Caco-2 (cell line): ENCODE results near the gene FUZ. TPM values are rescaled to one million over a fixed set of nuclear protein-coding genes. Genes with fewer than 3 reads are reported as not detected.

Experiments
- BruUV-seq: library from RNA; stranded (reverse); fragments of 400-500 nt; replicated peaks from 2 replicates; lab custom pipeline; 2021; lab: Mats Ljungman, UMichigan
- CTCF ChIA-PET: fragments of 300-600 bp; sonication (Branson Sonifier 250); formaldehyde crosslinking; loops from one replicate; lab custom pipeline; 2022; ENCODE audit warnings: antibody characterized with exemption; lab: Charles Lee
- POLR2A ChIA-PET: fragments of 300-600 bp; sonication (Branson Sonifier 250); formaldehyde crosslinking; loops from one replicate; lab custom pipeline; 2022; ENCODE audit warnings: antibody characterized with exemption; lab: Charles Lee
- DNase-seq, 2 experiments: peaks; one replicate each; pipeline versions ENCODE4 v3.0.0 to v3.0.0-alpha.2; 2020 to 2022
- H3K27me3 ChIP-seq: replicated peaks from 2 replicates; pipeline ENCODE4 v1.6.0; 2011; ENCODE audit warnings: low read length; ENCODE audit not compliant: control insufficient read depth, insufficient read depth
- H3K36me3 ChIP-seq: 2 replicates; pipeline ENCODE4 v1.5.1; 2011; ENCODE audit warnings: low read length; ENCODE audit not compliant: control insufficient read depth, insufficient read depth
- H3K4me1 ChIP-seq: fragments of 250-450 bp; sonication (Bioruptor Pico); 2 replicates; pipeline ENCODE4 v1.5.1; 2020; ENCODE audit warnings: mild to moderate bottlenecking
- H3K4me3 ChIP-seq: 2 replicates; pipeline ENCODE4 v1.5.1; 2011; ENCODE audit warnings: low read depth, mild to moderate bottlenecking, control low read depth, low read length
- H3K9me3 ChIP-seq: fragments of 250-450 bp; sonication (Bioruptor Pico); 2 replicates; pipeline ENCODE4 v1.5.1; 2020; ENCODE audit warnings: mild to moderate bottlenecking, moderate library complexity
- H3K27ac Mint-ChIP-seq: one replicate; pipeline ENCODE4 v1.8.0; 2022; ENCODE audit warnings: mixed read lengths; ENCODE audit not compliant: unreplicated experiment
- H3K27me3 Mint-ChIP-seq: one replicate; pipeline ENCODE4 v1.8.0; 2022; ENCODE audit warnings: mixed read lengths; ENCODE audit not compliant: insufficient read depth, unreplicated experiment
- H3K36me3 Mint-ChIP-seq: one replicate; pipeline ENCODE4 v1.8.0; 2022; ENCODE audit warnings: mild to moderate bottlenecking, mixed read lengths; ENCODE audit not compliant: insufficient read depth, unreplicated experiment
- H3K4me1 Mint-ChIP-seq: one replicate; pipeline ENCODE4 v1.8.0; 2022; ENCODE audit warnings: low read depth, mixed read lengths; ENCODE audit not compliant: unreplicated experiment
- H3K4me3 Mint-ChIP-seq: one replicate; pipeline ENCODE4 v1.8.0; 2022; ENCODE audit warnings: mild to moderate bottlenecking, moderate library complexity, mixed read lengths; ENCODE audit not compliant: unreplicated experiment
- H3K9me3 Mint-ChIP-seq: one replicate; pipeline ENCODE4 v1.8.0; 2022; ENCODE audit warnings: mixed read lengths; ENCODE audit not compliant: unreplicated experiment
- intact Hi-C: fragments of 100-400 bp; cut with micrococcal nuclease; formaldehyde crosslinking; loops from one replicate; pipeline ENCODE4 v1.10.0; 2022; ENCODE audit not compliant: unreplicated experiment
- total RNA-seq: library from RNA; stranded (reverse); gene quantifications from 2 replicates; pipeline ENCODE4 v1.2.3, GENCODE V29; 2022
- TF ChIP-seq, protein P1 (sequence below), 2 experiments: fragments of 200-600 bp in 1 of 2; IDR thresholded peaks; 1 replicate in 1 of 2; 2 replicates in 1 of 2; pipeline versions ENCODE4 v1.5.1 to v1.8.0; 2011 to 2022; ENCODE audit warnings: antibody characterized with exemption in 1 of 2, control low read depth in 1 of 2, inconsistent platforms in 1 of 2, low read depth in 1 of 2, low read length in 1 of 2, mild to moderate bottlenecking in 1 of 2, moderate library complexity in 1 of 2; ENCODE audit not compliant: insufficient read depth in 1 of 2, severe bottlenecking in 1 of 2, unreplicated experiment in 1 of 2

The FUZ gene
- total RNA-seq, 1 experiment from 2014 or later = 0.75 TPM

DNA sequence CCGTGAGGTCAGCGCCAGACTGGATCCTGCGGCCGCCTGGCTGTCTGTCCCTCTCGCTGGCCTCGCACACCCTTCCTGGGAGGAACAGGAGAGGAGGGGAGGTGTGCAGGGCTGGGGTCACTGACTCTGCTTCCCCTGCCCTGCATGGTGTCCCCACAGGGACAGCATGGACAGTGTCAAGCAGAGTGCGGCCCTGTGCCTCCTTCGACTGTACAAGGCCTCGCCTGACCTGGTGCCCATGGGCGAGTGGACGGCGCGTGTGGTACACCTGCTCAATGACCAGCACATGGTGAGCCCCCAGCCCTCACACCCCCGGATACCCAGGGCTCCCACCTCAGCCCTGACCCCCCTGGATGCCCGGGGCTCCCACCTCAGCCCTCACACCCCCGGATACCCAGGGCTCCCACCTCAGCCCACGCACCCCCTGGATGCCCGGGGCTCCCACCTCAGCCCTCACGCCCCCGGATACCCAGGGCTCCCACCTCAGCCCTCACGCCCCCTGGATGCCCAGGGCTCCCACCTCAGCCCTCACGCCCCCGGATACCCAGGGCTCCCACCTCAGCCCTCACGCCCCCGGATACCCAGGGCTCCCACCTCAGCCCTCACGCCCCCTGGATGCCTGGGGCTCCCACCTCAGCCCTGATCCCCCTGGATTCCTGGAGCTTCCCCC, 21.2 kb downstream of the FUZ start:
- Mint-ChIP-seq H3K4me3 (no peak overlapping the region), H3K4me1 (no peaks in the 10 kb centered on the region), H3K36me3 (peaks cover 63% of the 10 kb centered on the region), H3K9me3 (no peaks in the 10 kb centered on the region), H3K27ac (no peak overlapping the region), H3K27me3 (no peaks in the 10 kb centered on the region)
- ChIA-PET CTCF (no interaction called here), POLR2A (no interaction called here)
- BruUV-seq = no TSS peak
- Histone ChIP-seq H3K27me3 (no peaks in the 10 kb centered on the region), H3K4me1 (peaks cover under 1% of the 10 kb centered on the region; the same call in 1 of the 2 replicates), H3K4me3 (no peak overlapping the region), H3K36me3 (peaks cover 2% of the 10 kb centered on the region), H3K9me3 (no peaks in the 10 kb centered on the region)
- TF ChIP-seq, protein P1, sequence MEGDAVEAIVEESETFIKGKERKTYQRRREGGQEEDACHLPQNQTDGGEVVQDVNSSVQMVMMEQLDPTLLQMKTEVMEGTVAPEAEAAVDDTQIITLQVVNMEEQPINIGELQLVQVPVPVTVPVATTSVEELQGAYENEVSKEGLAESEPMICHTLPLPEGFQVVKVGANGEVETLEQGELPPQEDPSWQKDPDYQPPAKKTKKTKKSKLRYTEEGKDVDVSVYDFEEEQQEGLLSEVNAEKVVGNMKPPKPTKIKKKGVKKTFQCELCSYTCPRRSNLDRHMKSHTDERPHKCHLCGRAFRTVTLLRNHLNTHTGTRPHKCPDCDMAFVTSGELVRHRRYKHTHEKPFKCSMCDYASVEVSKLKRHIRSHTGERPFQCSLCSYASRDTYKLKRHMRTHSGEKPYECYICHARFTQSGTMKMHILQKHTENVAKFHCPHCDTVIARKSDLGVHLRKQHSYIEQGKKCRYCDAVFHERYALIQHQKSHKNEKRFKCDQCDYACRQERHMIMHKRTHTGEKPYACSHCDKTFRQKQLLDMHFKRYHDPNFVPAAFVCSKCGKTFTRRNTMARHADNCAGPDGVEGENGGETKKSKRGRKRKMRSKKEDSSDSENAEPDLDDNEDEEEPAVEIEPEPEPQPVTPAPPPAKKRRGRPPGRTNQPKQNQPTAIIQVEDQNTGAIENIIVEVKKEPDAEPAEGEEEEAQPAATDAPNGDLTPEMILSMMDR (IDR thresholded peaks at IDR 0.05; ENCODE audit: insufficient read depth in 1 of 2, low read depth in 1 of 2, low read length in 1 of 2, severe bottlenecking in 1 of 2, unreplicated experiment in 1 of 2) = no peak
- intact Hi-C loops = no loop called here
- DNase-seq = no peak

DNA sequence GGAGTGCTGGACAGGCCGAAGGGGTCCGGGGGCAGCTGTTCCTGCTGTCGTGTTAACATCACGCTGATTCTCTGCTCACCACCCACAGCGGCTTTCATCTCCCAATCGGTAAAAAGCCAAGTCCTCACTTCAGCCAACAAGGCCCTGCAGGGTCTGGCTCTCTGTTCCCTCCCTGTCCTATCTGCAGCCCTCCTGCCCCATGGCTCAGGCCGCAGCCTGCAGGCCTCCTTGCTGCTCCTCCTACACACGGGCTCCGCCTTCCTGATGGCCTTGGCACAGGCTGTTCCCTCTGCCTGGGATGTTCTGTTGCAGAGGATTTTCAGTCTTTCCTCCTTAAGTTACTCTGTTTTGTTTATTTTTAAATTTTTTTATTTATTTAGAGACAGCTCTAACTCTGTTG, 22.2 kb downstream of the FUZ start:
- Mint-ChIP-seq H3K36me3 (peaks cover 65% of the 10 kb centered on the region), H3K4me1 (peaks cover 8% of the 10 kb centered on the region), H3K4me3 (no peak overlapping the region), H3K27ac (peak overlapping the region; percentile 28), H3K9me3 (no peaks in the 10 kb centered on the region), H3K27me3 (no peaks in the 10 kb centered on the region)
- H3K4me3 ChIP-seq = no peak overlapping the region
- ChIA-PET POLR2A (no interaction called here), CTCF (no interaction called here)
- no peaks in the 10 kb centered on the region for H3K27me3 ChIP-seq
- no peak for DNase-seq
- intact Hi-C loops = no loop called here
- H3K36me3 ChIP-seq = peaks cover 2% of the 10 kb centered on the region
- TF ChIP-seq, protein P1 (IDR thresholded peaks at IDR 0.05; ENCODE audit: insufficient read depth in 1 of 2, low read depth in 1 of 2, low read length in 1 of 2, severe bottlenecking in 1 of 2, unreplicated experiment in 1 of 2) = no peak
- BruUV-seq = no TSS peak
- H3K9me3 ChIP-seq = no peaks in the 10 kb centered on the region
- H3K4me1 ChIP-seq = peaks cover 11% of the 10 kb centered on the region

DNA sequence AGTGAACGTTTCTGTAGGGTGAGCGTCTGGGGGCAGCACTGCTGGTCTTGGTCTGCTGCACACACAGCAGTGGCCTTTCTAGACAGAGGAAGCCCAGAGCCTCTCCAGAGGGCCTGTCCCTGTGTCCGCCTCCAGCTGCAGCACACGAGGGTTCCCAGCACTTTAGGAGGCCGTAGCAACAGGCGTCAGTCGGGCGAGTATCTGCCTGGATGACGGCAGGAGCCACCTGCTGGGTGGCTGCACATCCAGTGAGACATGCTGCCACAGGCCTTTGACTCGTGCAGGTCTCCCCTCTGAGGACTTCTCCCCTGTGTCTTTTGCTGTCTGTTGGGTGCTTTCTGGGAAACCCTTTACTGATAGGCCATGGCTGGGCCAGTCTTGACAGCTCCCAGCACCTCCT, 24.2 kb downstream of the FUZ start:
- H3K9me3 Mint-ChIP-seq = no peaks in the 10 kb centered on the region
- peaks cover 19% of the 10 kb centered on the region for H3K4me1 Mint-ChIP-seq
- no peak overlapping the region for H3K27ac Mint-ChIP-seq
- H3K36me3 Mint-ChIP-seq = peaks cover 59% of the 10 kb centered on the region
- no peak overlapping the region for H3K4me3 ChIP-seq
- H3K27me3 ChIP-seq = no peaks in the 10 kb centered on the region
- TF ChIP-seq, protein P1 (IDR thresholded peaks at IDR 0.05; ENCODE audit: insufficient read depth in 1 of 2, low read depth in 1 of 2, low read length in 1 of 2, severe bottlenecking in 1 of 2, unreplicated experiment in 1 of 2) = no peak
- DNase-seq = no peak
- H3K36me3 ChIP-seq = peaks cover 1% of the 10 kb centered on the region
- intact Hi-C loops = no loop called here
- ChIA-PET CTCF (no interaction called here), POLR2A (no interaction called here)
- peaks cover 15% of the 10 kb centered on the region for H3K4me1 ChIP-seq
- no peak overlapping the region for H3K4me3 Mint-ChIP-seq
- no peaks in the 10 kb centered on the region for H3K9me3 ChIP-seq
- no TSS peak for BruUV-seq
- H3K27me3 Mint-ChIP-seq = no peaks in the 10 kb centered on the region
